Renal cortical epithelial cell (primary cell): Measurements from ENCODE around the gene POPDC3. TPM values are rescaled to one million over a fixed set of nuclear protein-coding genes. Genes with fewer than 3 reads are reported as not detected.

ENCODE experiments used
- DNase-seq: peaks from one replicate; pipeline ENCODE4 v3.0.0-alpha.2; 2011; ENCODE audit warnings: low read depth
- total RNA-seq: library from RNA; depleted of rRNA; stranded (reverse); fragments of >200 nt; gene quantifications from 2 replicates; pipeline ENCODE4 v1.2.3, GENCODE V29; 2014

The POPDC3 gene
- total RNA-seq, 1 donor from 2014 or later = 2.1 TPM

DNA sequence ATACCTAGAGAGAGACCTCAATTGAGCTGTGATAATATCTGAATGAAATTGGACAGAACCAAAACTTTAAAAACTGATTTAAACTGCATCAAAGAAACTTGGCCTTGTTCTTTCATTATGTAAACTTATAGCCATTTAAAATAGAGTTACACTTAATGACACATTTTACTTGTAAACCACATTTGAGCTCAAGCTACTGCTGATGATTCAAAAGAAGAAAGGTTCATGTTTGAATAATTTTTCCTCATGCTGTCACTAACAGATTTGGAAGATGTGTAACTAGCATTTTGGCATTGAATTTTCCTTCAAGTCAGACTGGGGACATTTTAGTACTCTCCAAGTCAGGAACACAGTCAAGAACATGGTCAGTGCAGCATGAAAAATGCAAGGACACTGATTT, 26.9 kb downstream of the POPDC3 start:
- no peak for DNase-seq

DNA sequence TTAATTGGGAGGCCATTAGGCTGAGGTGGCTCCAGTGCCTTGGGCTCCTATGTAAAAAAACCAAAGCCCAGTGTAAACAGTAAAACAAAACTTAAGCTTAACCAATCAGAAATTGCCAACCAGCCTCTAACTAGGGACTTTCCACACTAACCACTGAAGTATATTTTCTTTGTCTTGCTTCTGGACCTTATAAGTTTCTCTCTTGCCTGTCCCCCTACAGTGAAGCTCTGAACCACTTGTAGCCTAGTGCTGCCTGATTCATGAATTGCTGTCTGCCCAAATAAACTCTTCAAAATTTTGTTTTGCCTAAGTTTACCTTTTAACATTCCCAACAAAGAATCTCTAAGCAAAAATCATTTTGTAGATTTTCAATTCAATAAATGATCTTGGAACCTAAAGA, 28.2 kb downstream of the POPDC3 start:
- DNase-seq = peak; percentile 5

DNA sequence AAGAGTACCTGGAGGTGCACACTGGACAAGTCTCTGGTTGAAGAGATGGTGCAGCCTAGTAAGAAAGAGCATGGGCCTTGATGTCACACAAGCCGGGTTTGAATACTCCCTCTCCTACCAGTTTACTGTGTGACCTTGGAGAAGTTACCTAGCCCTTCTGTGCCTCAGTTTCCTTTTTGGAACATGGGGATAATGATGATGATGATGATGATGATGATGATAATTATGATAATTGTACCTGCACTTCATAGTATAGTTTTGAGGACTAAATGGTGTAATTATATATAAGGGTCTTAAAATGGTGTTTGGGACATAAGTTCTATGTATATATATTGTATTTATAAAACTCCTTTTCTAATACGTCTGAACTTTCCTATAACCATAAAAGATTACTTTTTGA, 41.7 kb downstream of the POPDC3 start:
- DNase-seq = no peak

DNA sequence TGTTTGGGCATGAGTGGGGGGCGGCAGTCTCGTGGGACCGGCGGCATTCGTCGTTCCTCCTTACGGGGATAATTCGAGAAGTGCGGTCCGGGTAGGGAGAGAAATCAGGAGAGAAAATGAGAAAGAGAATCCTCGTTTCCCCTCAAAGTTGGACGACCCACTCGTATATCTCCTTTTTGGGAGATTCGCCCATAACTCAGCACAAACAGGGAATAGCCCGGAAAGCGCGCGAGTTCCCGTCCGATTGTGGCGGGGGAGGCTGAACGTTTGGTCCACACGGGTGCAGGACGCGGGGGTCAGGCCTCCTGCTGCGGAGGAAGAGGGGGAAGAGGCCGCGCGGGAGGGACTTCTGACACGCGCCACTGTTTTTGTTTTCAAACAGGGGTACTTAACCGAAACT, 42.4 kb downstream of the POPDC3 start:
- DNase-seq = no peak

DNA sequence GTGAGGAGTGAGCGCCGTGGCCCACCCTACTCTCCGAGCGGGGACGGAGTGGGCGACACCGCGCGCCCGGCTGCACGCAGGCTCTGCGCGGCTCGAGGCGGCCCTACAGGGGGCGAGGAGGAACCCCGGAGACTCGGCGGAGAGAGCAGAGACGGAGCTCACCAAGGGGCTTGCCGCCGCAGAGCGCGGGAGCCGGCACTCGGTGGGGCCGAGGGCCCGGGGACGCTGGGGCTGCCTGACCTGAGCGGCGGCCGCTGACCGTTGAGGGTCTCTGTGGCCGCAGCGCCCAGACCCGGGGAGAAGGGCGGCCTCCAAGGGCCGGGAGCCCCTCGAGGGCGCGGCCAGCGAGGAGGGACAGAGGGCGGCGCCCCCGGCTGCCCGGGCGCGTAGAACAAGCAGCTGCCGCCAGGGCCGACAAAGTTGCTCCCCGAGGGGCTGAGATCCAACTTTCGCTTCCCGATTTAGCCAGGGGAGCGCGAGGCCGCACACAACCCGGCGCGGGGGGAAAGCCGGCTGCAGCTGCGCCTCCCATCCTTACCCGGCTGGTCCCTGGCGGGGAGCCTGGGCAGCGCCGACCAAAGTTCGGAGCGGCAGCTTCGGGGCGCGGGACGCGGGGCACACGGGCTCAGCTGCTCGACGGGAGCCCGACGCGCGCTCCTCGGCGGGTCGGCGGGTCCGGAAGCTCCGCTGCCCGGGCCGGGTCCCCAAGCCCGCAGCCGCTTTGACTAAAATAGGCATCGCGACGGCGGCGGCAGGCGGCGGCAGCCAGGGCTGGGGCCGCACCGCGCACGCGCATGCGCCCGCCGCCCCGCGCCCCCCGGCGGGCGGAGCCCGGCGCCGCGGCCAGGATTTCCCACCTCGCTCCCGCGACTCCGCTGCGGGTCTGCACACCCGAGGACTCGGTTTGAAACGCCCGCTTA, 43.1 kb downstream of the POPDC3 start:
- no peak for DNase-seq

DNA sequence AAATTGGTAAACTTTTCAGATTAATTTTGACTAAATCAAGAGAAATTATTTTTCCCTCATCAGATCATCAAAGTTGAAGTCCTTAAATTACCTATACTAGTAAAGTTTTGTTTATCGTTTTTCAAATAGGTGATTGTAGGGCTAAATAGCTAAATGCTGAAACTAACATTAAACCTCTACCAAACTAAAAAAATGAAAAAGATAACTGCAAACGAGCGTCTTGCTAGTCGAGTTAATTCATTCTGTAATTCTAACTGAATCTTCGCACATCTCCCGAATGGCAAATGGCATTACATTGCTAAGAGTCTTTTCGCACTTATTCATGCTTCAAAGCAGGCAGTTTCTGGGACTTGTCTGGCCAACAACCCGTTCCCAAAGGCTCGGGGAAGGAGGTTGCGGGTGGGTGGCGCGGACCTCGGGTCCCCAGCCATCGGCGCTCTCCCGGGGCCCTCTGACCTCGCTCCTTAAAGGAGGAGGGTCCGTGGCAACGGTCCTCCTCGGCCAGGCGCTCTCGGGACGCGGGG, 43.8 kb downstream of the POPDC3 start:
- DNase-seq = no peak

DNA sequence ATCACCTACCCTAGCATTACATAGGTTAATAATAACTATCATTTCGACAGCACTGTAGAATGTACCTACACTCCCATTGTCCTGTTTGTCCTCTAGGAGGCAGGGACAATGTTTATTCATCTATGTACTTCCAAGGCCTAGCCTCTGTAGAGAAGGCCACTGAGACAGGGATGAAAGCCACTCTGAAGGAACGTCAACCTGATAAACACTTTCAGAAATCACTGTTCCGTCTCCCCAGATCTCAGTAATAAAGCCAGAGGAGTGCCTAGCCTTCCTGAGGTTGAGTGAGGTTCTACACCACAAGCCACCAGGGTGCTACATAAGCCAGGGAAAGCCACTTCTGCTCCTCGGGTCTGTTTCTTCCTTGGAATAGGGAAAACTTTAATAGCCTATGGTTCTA, 44.8 kb downstream of the POPDC3 start:
- no peak for DNase-seq

DNA sequence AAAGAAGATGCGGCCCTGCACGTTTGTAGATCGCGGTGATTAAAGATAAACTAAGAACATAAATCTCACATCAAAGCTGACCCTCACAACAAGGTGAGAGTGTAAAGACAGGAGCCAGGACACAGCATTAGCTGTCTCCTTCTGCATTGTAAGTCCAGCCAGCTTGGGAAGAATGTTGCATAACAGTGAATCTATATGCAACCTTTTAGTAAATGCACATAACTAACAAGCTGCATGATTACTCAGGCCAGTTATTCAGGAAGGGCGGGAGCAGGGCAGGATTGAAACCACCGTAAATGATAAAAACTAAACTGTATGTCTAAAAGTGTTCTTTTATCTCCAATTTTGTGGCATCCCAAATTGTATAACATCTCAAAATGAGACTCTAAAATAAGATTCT, 57.1 kb downstream of the POPDC3 start:
- DNase-seq = no peak

DNA sequence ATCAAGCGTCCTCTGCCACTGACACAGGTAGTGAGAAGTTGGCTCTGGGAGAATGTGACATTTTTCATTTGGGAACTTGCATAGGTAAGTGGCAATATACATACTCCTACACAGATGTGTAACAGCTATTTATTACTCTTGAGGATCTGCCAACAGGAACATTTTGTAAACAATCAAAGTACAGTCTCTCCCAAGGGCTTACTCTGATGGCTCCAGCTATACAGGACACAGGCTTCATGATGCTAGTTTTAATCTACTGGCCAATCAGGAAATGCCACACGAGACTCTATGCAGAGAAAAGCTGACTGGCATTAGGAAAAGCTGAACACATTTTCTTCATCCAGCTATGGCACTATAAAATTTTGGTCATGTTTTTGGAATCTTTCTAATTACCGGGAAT, 57.8 kb downstream of the POPDC3 start:
- no peak for DNase-seq

DNA sequence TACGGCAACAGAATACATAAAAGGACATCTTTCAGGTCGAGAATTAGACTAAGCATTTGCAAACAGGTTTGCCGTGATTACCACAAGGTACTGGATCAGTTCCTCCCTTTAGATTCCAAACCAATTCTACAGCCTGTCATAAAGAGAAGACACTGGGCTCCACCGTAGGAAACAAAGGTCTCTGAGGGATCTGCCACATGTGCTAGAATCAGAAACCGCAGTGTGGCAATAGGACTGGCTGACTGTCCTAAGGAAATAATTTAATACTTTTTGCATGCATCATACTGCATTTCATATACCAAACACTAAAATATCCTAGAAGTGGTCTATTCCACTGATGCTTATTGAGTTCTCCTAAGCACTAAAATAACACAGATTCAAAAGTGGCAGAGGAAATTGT, 59.2 kb downstream of the POPDC3 start:
- no peak for DNase-seq

DNA sequence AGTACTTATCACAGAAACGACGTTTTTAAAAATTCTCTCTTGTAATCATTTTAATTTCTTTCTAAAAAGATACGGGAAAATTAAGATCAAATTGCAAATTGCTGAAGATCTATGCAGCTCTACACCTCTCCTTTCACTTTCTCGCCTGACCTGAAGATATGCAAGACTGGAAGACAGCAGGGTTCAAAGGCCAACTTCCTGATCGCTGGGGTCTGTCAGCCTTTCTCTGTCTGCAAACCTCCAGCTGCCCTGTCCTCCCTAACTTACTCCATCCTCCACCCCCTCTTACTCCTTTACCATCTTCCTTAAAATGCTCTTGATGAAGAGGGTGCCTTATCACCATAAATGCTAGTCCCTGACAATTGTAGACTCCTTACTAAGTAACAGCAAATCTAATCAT, 63.7 kb downstream of the POPDC3 start:
- no peak for DNase-seq

DNA sequence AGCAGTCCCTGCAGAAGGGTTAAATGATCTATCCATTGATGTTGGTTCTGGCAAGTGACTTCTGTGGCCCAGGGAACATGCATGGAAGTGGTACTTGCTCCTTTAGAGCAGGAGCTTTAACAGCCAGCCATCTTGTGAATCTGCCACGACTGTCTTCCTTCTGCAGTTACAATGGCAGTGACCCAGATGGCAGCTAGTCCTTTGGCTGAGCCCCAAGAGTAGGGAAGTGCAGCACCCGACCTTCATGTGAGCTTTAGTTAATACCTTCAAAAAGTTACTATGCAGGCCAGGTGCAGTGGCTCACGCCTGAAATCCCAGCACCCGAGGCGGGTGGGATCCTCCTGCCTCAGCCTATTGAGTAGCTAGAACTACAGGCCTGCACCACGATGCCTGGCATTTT, 66.4 kb downstream of the POPDC3 start:
- DNase-seq = no peak

DNA sequence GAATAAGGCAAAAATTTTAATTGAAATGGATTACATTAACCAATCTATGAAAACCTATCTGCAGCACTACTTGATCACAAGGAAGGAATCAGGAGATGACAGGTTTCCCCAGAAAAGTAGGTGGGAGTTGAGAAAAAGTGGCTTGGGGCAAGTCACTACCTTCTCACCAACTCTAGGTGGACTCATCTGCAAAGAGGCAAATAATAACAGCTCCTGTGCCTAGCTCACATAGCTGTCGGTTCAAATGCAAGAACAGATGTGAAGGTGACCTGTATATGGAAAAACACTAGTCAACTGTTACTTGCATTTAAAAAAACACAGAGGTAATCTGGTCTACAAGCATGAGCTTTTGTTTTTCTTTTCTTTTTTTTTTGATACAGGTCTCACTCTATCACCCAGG, 67.2 kb downstream of the POPDC3 start:
- no peak for DNase-seq

DNA sequence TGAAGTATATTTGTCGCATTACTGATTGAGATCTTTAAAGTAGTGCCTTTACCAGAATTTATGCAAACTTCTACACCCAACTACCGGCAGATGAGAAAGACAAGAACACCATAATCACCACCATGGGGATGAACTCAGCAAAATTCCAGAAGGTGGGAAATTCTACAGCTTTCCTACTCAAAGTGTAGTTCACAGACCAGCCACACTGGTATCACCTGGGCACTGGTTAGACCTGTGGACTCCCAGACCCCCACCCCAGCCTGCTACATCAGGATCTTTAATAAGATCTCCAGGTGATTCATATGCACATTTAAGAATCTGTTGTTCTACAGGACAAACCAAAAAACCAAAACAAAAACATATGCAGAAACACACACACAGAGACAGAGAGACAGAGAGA, 67.9 kb downstream of the POPDC3 start:
- DNase-seq = no peak

DNA sequence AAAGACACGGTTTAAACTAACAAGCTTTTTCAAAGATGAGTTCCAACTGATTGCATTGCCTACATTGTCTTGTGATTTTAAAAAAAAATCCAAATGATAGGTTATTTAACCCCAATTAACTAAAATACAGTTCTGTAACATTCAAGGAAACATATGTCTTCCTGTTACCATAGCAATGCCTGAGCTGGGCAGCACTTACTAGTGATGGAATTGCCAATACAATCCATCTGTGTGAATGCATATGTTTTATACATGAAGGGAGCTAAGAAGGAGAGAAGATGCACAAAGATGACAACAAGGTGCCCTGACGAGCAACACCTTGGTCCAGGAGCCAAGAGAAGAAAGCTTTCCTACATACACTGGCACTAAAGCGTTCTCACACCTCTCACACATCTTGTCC, 68.7 kb downstream of the POPDC3 start:
- no peak for DNase-seq

DNA sequence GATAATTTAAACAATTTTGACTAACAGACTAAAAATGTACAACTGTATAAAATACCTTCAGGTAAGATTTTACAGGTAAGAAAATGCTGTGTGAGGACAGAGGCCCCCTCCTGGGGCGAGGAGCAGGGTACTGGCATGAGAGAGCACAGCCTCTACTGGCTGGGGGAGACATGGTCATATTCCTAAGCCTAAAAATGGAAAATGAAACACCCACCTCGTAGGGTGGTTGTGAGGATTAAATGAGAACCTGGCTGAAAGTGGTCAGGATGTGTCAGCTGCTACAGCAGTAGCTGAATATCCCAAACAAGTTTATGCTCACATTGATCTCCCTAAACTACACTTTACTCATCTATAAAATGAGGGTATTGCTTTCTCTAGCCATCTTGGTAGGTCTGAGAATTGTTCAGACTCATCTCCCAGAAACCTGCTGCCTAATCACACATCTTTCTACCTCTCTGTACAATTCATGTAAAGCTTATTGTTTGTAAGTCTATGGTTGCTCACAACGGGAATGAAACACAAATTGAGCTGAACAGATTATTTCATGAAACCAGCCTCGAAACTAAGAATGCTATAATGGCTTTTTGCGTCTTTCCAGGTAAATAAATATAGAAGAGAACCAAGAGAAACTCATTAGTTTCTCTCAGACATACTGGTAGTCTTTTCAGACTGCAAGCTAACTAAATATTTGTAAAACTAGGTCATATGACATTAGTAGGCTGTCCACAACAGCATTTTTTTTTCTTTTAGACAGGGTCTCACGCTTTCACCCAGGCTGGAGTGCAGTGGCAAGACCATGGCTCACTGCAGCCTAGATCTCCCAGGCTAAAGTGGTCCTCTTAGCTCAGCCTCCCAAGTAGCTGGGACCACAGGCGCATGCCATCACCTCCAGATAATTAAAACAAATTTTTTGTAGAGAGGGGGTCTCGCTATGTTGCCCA, 69.6 kb downstream of the POPDC3 start:
- no peak for DNase-seq

DNA sequence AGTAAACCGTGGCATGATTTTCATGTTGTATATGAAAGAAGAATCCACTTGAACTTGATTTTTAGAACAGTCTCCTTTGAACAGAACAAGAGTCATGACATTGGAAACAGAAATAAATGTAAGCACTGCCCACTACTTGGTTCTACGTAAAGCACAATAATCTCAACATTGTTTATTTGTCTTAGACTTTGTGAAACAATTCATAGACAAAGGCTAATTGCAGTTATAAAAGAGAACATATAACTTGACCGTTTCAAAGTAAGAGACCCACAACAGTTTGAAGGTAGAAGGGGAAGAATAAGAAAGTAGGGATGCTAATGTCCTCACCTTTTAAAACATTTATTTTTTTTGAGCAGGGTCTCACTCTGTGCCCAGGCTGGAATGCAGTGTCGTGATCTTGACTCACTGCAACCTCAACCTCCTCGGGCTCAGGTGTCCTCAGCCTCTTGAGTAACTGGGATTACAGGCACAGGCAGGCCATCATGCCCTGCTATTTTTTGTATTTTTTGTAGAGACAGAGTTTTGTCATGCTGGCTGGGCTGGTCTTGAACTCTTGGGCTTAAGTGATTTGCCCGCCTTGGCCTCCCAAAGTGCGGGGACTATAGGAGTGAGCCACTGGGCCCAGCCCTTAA, 71.1 kb downstream of the POPDC3 start:
- no peak for DNase-seq

Other genes with a start within 250 kb of the POPDC3 start
- gene LIN28B, start 222.9 kb downstream of the POPDC3 start, total RNA-seq = not detected in 2 replicates
- 15.3 and 38.4 TPM in 2 replicates for gene PREP, start 223.1 kb upstream of the POPDC3 start, total RNA-seq